Vagina (tissue), 2 donors: ENCODE measurements around the gene KRTAP2-2.

Experiments used
- POLR2AphosphoS5 ChIP-seq, 2 donors: sonication (generic); formaldehyde crosslinking; IDR thresholded peaks; one replicate each; pipeline ENCODE4 v1.9.0; 2017; ENCODE audit warnings: antibody characterized with exemption in 2 of 2, mild to moderate bottlenecking in 2 of 2, low read depth in 1 of 2; ENCODE audit not compliant: insufficient read depth in 1 of 2
- TF ChIP-seq, protein P1 (sequence below), 3 experiments: fragments of 450-650 bp in 2 of 3; fragments of 200-600 bp in 1 of 3; sonication (generic) in 1 of 3; IDR thresholded peaks; one replicate each; pipeline ENCODE4 v1.5.1; 2017 to 2019; ENCODE audit warnings: antibody characterized with exemption in 3 of 3, mild to moderate bottlenecking in 2 of 3, moderate library complexity in 2 of 3

DNA sequence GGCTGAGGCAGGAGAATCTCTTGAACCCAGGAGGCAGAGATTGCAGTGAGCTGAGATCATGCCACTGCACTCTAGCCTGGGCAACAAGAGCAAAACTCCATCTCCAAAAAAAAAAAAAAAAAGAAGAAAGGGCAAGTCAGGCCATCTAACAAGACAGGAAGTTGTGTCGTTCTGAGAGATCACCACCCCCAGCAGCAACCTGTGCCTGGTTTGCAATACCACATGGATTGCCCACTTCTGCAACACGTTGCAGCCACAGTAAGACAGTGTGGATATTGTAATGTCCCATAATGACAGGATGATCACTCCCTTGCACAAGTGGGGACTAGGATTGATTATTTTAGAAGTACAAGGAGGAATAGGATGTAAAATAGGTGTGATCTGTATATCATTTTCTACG, 14.0 kb upstream of the KRTAP2-2 start:
- TF ChIP-seq, protein P1, sequence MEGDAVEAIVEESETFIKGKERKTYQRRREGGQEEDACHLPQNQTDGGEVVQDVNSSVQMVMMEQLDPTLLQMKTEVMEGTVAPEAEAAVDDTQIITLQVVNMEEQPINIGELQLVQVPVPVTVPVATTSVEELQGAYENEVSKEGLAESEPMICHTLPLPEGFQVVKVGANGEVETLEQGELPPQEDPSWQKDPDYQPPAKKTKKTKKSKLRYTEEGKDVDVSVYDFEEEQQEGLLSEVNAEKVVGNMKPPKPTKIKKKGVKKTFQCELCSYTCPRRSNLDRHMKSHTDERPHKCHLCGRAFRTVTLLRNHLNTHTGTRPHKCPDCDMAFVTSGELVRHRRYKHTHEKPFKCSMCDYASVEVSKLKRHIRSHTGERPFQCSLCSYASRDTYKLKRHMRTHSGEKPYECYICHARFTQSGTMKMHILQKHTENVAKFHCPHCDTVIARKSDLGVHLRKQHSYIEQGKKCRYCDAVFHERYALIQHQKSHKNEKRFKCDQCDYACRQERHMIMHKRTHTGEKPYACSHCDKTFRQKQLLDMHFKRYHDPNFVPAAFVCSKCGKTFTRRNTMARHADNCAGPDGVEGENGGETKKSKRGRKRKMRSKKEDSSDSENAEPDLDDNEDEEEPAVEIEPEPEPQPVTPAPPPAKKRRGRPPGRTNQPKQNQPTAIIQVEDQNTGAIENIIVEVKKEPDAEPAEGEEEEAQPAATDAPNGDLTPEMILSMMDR (IDR thresholded peaks at IDR 0.05) = no peak
- TF ChIP-seq POLR2AphosphoS5 (IDR thresholded peaks at IDR 0.05; ENCODE audit: insufficient read depth in 1 of 2, low read depth in 1 of 2) = no peak
